HepG2 (cell line): ENCODE data around the gene PDIK1L. TPM values are rescaled to one million over a fixed set of nuclear protein-coding genes. Genes with fewer than 3 reads are reported as not detected.
"Not testable (repeated sequence)": the region's sequence is repeated elsewhere in the genome, so short reads cannot be mapped to it uniquely, and the experiment has no call there.

Experiments used
- ATAC-seq: fragments of 200-7000 bp; cut with Tn5 transposase; 3 replicates; pipeline ENCODE4 v1.9.1; 2020; ENCODE audit warnings: mild to moderate bottlenecking, moderate library complexity
- BruUV-seq: library from RNA; stranded (reverse); fragments of 400-500 nt; replicated peaks from 2 replicates; lab custom pipeline; 2021; lab: Mats Ljungman, UMichigan
- CTCF ChIA-PET: fragments of 300-600 bp; formaldehyde crosslinking; extraction: SDS; loops from one replicate; lab custom pipeline; 2021; ENCODE audit warnings: low total read pairs, inconsistent platforms, low intra/inter-chr PET ratio; lab: Yijun Ruan, JAX
- POLR2A ChIA-PET: fragments of 350-600 bp; sonication (Branson Sonifier 250); formaldehyde crosslinking; loops from one replicate; lab custom pipeline; 2020; ENCODE audit warnings: antibody characterized with exemption, inconsistent platforms; lab: Yijun Ruan, JAX
- DNase-seq: peaks from one replicate; pipeline ENCODE4 v3.0.0-alpha.2; 2015; ENCODE audit warnings: low spot score
- FAIRE-seq: peaks from 3 replicates; lab custom pipeline; 2011; peaks lifted over from hg19 to GRCh38; lab: Jason Lieb, UNC
- H2AFZ ChIP-seq: one replicate; pipeline ENCODE4 v1.6.1; 2011; ENCODE audit warnings: low read length, inconsistent platforms
- H3K27ac ChIP-seq: fragments of 300-600 bp; 3 replicates; pipeline ENCODE4 v1.8.0; 2011; ENCODE audit warnings: mixed run types, mild to moderate bottlenecking, mixed read lengths, low read length, inconsistent platforms; ENCODE audit not compliant: insufficient read depth; ENCODE audit errors: extremely low read length
- H3K27me3 ChIP-seq, 2 experiments: fragments of 200-600 bp in 1 of 2; 2 replicates in 1 of 2; 3 replicates in 1 of 2; pipeline versions ENCODE4 v1.6.0 to v1.8.0; 2011; ENCODE audit warnings: low read length in 2 of 2, mild to moderate bottlenecking in 2 of 2, moderate library complexity in 2 of 2, inconsistent platforms in 1 of 2; ENCODE audit not compliant: insufficient read depth in 2 of 2, control insufficient read depth in 1 of 2
- H3K36me3 ChIP-seq, 2 experiments: fragments of 200-600 bp in 1 of 2; replicated peaks in 1 of 2; 2 replicates in 1 of 2; 3 replicates in 1 of 2; pipeline versions ENCODE4 v1.5.1 to v1.8.0; 2011; ENCODE audit warnings: low read length in 2 of 2, inconsistent platforms in 1 of 2; ENCODE audit not compliant: insufficient read depth in 2 of 2, control insufficient read depth in 1 of 2
- H3K4me1 ChIP-seq: 2 replicates; pipeline ENCODE4 v1.5.1; 2012; ENCODE audit warnings: low read length, inconsistent platforms; ENCODE audit not compliant: insufficient read depth
- H3K4me2 ChIP-seq: 2 replicates; pipeline ENCODE4 v1.6.0; 2011; ENCODE audit warnings: low read depth, low read length, inconsistent platforms
- H3K4me3 ChIP-seq, 3 experiments: fragments of 200-600 bp in 1 of 3; sonication (generic), shearing (Covaris generic) in 1 of 3; replicated peaks in 1 of 3; 2 replicates each; pipeline ENCODE4 v1.5.1; 2011 to 2016; ENCODE audit warnings: low read length in 3 of 3, inconsistent platforms in 2 of 3, low read depth in 2 of 3, mild to moderate bottlenecking in 2 of 3, control low read depth in 1 of 3, mixed read lengths in 1 of 3; ENCODE audit not compliant: insufficient read depth in 1 of 3
- H3K79me2 ChIP-seq: one replicate; pipeline ENCODE4 v1.6.1; 2011; ENCODE audit warnings: low read length, inconsistent platforms; ENCODE audit not compliant: insufficient read depth
- H3K9ac ChIP-seq: 2 replicates; pipeline ENCODE4 v1.6.0; 2011; ENCODE audit warnings: mild to moderate bottlenecking, low read depth, low read length, inconsistent platforms; ENCODE audit not compliant: insufficient read depth
- H3K9me3 ChIP-seq: 2 replicates; pipeline ENCODE4 v1.5.1; 2012; ENCODE audit warnings: mild to moderate bottlenecking, low read length
- H4K20me1 ChIP-seq: 2 replicates; pipeline ENCODE4 v1.6.0; 2011; ENCODE audit warnings: inconsistent platforms, mild to moderate bottlenecking, low read length, moderate library complexity; ENCODE audit not compliant: insufficient read depth
- CHD4 ChIP-seq: fragments of 200-600 bp; sonication (generic); IDR thresholded peaks from 2 replicates; pipeline ENCODE4 v1.7.0; 2017; ENCODE audit warnings: mild to moderate bottlenecking, low read length, borderline replicate concordance
- MNT ChIP-seq: fragments of 450-650 bp; IDR thresholded peaks from 2 replicates; pipeline ENCODE4 v1.6.1; 2016
- WGBS: methylation state at CpG from one replicate; pipeline ENCODE4 v1.1.6; 2017; ENCODE audit warnings: low lambda C conversion rate; 5-methylcytosine and 5-hydroxymethylcytosine counted together
- in situ Hi-C: cut with HindIII; loops from 2 replicates; pipeline ENCODE4 v1.10.0; 2017; ENCODE audit warnings: low pct_unique_long_range_greater_than_20kb; ENCODE audit not compliant: extremely low pct_ligation_motif_present
- intact Hi-C: fragments of 100-400 bp; cut with micrococcal nuclease; formaldehyde crosslinking; loops from one replicate; pipeline ENCODE4 v1.10.0; 2022; ENCODE audit not compliant: unreplicated experiment
- polyA plus RNA-seq, 8 experiments: library from polyadenylated mRNA; depleted of rRNA in 3 of 8; stranded (reverse) in 7 of 8; unstranded in 1 of 8; fragments of >200 nt; fragmentation: Illumina TruSeq in 4 of 8; extraction: Trizol in 4 of 8; gene quantifications; 2 replicates each; pipeline versions ENCODE4 v1.2.1 to v1.2.3, GENCODE V29; 2011 to 2016; ENCODE audit warnings: low read depth in 4 of 8, missing spikeins in 1 of 8, mixed read lengths in 1 of 8; ENCODE audit not compliant: insufficient read depth in 1 of 8
- total RNA-seq, 5 experiments: library from RNA; depleted of rRNA; stranded (reverse); fragments of >200 nt; fragmentation: Illumina TruSeq; extraction: Trizol; gene quantifications; 2 replicates each; pipeline ENCODE4 v1.2.3, GENCODE V29; 2016; ENCODE audit warnings: low read depth in 1 of 5

PDIK1L gene
- total and polyA plus RNA-seq, 2 of the 13 experiments (the other 11 are each of a cell fraction or from before 2014, with no cell fraction given): 1.9 to 4.6 TPM

GRCh38 chr1:26100204-26100603 is 11.4 kb upstream of the PDIK1L start:
- DNase-seq, intact Hi-C loops, POLR2A ChIA-PET, CTCF ChIA-PET, H3K79me2 ChIP-seq, ATAC-seq, H3K36me3 ChIP-seq, H3K4me3 ChIP-seq, BruUV-seq, H3K27ac ChIP-seq, H3K4me1 ChIP-seq, H4K20me1 ChIP-seq, H3K9me3 ChIP-seq, FAIRE-seq, H2AFZ ChIP-seq, H3K4me2 ChIP-seq, H3K9ac ChIP-seq: not testable (repeated sequence)
- peaks cover 0 to 20% of the 10 kb centered on the region in 2 experiments; a peak in 1 of 5 replicates for H3K27me3 ChIP-seq
- WGBS: 35% methylated on average over 10 of the region's 10 CpGs
- in situ Hi-C loops: loop anchor here (10.0 kb wide), 1 partner anchor 55 kb away; the partner anchor contains the start of gene FAM110D

- ATAC-seq (no peak), FAIRE-seq (no peak), DNase-seq (no peak)
- peaks cover 0 to 18% of the 10 kb centered on the region in 2 experiments; a peak in 1 of 5 replicates for H3K27me3 ChIP-seq
- intact Hi-C loops: no loop called here
- peaks cover 8% of the 10 kb centered on the region; the same call in 1 of the 2 replicates for H3K4me1 ChIP-seq
- CTCF ChIA-PET: no interaction called here
- WGBS: 2% methylated on average over 3 of the region's 3 CpGs
- BruUV-seq: no TSS peak
- in situ Hi-C loops: loop anchor here (10.0 kb wide), 1 partner anchor 53 kb away; the partner anchor contains the start of gene FAM110D
- no peaks in the 10 kb centered on the region for H3K79me2 ChIP-seq
- no peak overlapping the region for H3K9ac ChIP-seq
- H3K27ac ChIP-seq: no peak overlapping the region
- H4K20me1 ChIP-seq: no peaks in the 10 kb centered on the region
- TF ChIP-seq MNT: peak; percentile 41; the same call in 1 of the 2 replicates
- no peak for TF ChIP-seq CHD4
- H3K4me2 ChIP-seq: no peak overlapping the region
- no peak overlapping the region for H2AFZ ChIP-seq
- H3K4me3 ChIP-seq: no peak overlapping the region
- no peaks in the 10 kb centered on the region for H3K9me3 ChIP-seq
- POLR2A ChIA-PET: no interaction called here
- H3K36me3 ChIP-seq: no peaks in the 10 kb centered on the region
These were observed 9.5 kb upstream of the PDIK1L start for GRCh38 chr1:26102119-26102518.
